PC-3 (cell line): ENCODE data around the gene RND1. TPM values are rescaled to one million over a fixed set of nuclear protein-coding genes. Genes with fewer than 3 reads are reported as not detected.

Source experiments
- ATAC-seq: fragments of 200-7000 bp; cut with Tn5 transposase; 2 replicates; pipeline ENCODE4 v1.9.1; 2020; ENCODE audit warnings: mild to moderate bottlenecking, moderate library complexity
- BruUV-seq: library from RNA; stranded (reverse); fragments of 400-500 nt; replicated peaks from 2 replicates; lab custom pipeline; 2021; lab: Mats Ljungman, UMichigan
- CTCF ChIA-PET: fragments of 300-600 bp; sonication (Branson Sonifier 250); formaldehyde crosslinking; loops from one replicate; lab custom pipeline; 2022; ENCODE audit warnings: antibody characterized with exemption; lab: Charles Lee
- POLR2A ChIA-PET: fragments of 300-600 bp; sonication (Branson Sonifier 250); formaldehyde crosslinking; loops from one replicate; lab custom pipeline; 2022; ENCODE audit warnings: antibody characterized with exemption; ENCODE audit not compliant: unreplicated experiment; lab: Charles Lee
- DNase-seq: peaks from one replicate; pipeline ENCODE4 v3.0.0-alpha.2; 2015
- H2AFZ ChIP-seq: fragments of 300-600 bp; sonication (generic); 2 replicates; pipeline ENCODE4 v1.6.0; 2016; ENCODE audit warnings: antibody characterized with exemption, low read length
- H3F3A ChIP-seq: fragments of 300-600 bp; sonication (generic); one replicate; pipeline ENCODE4 v1.6.0; 2017; ENCODE audit warnings: antibody characterized with exemption, low read length, control low read depth, mild to moderate bottlenecking; ENCODE audit not compliant: unreplicated experiment
- H3K27ac ChIP-seq: fragments of 300-600 bp; sonication (generic); 2 replicates; pipeline ENCODE4 v1.5.1; 2016; ENCODE audit warnings: mild to moderate bottlenecking, low read length
- H3K27me3 ChIP-seq: fragments of 300-600 bp; sonication (generic); 2 replicates; pipeline ENCODE4 v1.6.1; 2016; ENCODE audit warnings: low read length, mixed read lengths
- H3K36me3 ChIP-seq: fragments of 300-600 bp; sonication (generic); 2 replicates; pipeline ENCODE4 v1.6.1; 2016; ENCODE audit warnings: low read depth, mixed run types, low read length, mixed read lengths
- H3K4me1 ChIP-seq: fragments of 300-600 bp; sonication (generic); 2 replicates; pipeline ENCODE4 v1.5.1; 2016; ENCODE audit warnings: low read length; ENCODE audit not compliant: insufficient read depth
- H3K4me2 ChIP-seq: fragments of 300-600 bp; sonication (generic); 2 replicates; pipeline ENCODE4 v1.6.0; 2016; ENCODE audit warnings: low read length
- H3K4me3 ChIP-seq: fragments of 300-600 bp; sonication (generic); 2 replicates; pipeline ENCODE4 v1.5.1; 2016; ENCODE audit warnings: mild to moderate bottlenecking, low read length, mixed read lengths
- H3K79me2 ChIP-seq: fragments of 300-600 bp; sonication (generic); 2 replicates; pipeline ENCODE4 v1.6.1; 2017; ENCODE audit warnings: low read length, mixed read lengths
- H3K9ac ChIP-seq: fragments of 300-600 bp; sonication (generic); 2 replicates; pipeline ENCODE4 v1.6.0; 2016; ENCODE audit warnings: mild to moderate bottlenecking, low read length
- H3K9me2 ChIP-seq: fragments of 300-600 bp; sonication (generic); replicated peaks from 2 replicates; pipeline ENCODE4 v1.6.1; 2016; ENCODE audit warnings: mixed run types, low read length, mixed read lengths
- H3K9me3 ChIP-seq: fragments of 300-600 bp; sonication (generic); 2 replicates; pipeline ENCODE4 v1.6.1; 2016; ENCODE audit warnings: low read length, mixed read lengths
- H4K20me1 ChIP-seq: fragments of 300-600 bp; sonication (generic); 2 replicates; pipeline ENCODE4 v1.6.1; 2016; ENCODE audit warnings: low read length, mixed read lengths
- CTCF ChIP-seq: fragments of 300-600 bp; sonication (generic); conservative IDR thresholded peaks from 2 replicates; pipeline ENCODE4 v1.5.1; 2017; ENCODE audit warnings: antibody characterized with exemption, low read depth, mild to moderate bottlenecking, low read length
- EZH2 ChIP-seq: fragments of 300-600 bp; sonication (generic); IDR thresholded peaks from one replicate; pipeline ENCODE4 v1.6.1; 2017; ENCODE audit warnings: antibody characterized with exemption, mild to moderate bottlenecking, low read length; ENCODE audit not compliant: unreplicated experiment
- EZH2phosphoT487 ChIP-seq: fragments of 300-600 bp; sonication (generic); IDR thresholded peaks from 2 replicates; pipeline ENCODE4 v1.6.1; 2018; ENCODE audit warnings: mild to moderate bottlenecking, antibody characterized with exemption, low read length, borderline replicate concordance
- intact Hi-C: fragments of 100-400 bp; cut with micrococcal nuclease; formaldehyde crosslinking; loops from 2 replicates; pipeline ENCODE4 v1.9.0; 2023
- total RNA-seq: library from RNA; depleted of rRNA; stranded (reverse); fragments of >200 nt; gene quantifications from 2 replicates; pipeline ENCODE4 v1.2.3, GENCODE V29; 2014

RND1 gene
- total RNA-seq, 1 experiment from 2014 or later, result 8.3 TPM

- Histone ChIP-seq H3K9me3 (no peaks in the 10 kb centered on the region), H3F3A (no peaks in the 10 kb centered on the region), H3K27me3 (no peaks in the 10 kb centered on the region), H3K4me1 (no peaks in the 10 kb centered on the region), H4K20me1 (no peaks in the 10 kb centered on the region), H3K79me2 (no peaks in the 10 kb centered on the region), H3K9me2 (no peaks in the 10 kb centered on the region), H3K36me3 (no peaks in the 10 kb centered on the region), H3K9ac (no peak overlapping the region), H2AFZ (no peak overlapping the region), H3K27ac (no peak overlapping the region), H3K4me3 (no peak overlapping the region), H3K4me2 (no peak overlapping the region)
- no peak for DNase-seq
- ChIA-PET CTCF (no interaction called here), POLR2A (no interaction called here)
- no TSS peak for BruUV-seq
- TF ChIP-seq EZH2 (no peak), CTCF (no peak), EZH2phosphoT487 (no peak)
- no peak for ATAC-seq
- intact Hi-C loops, result no loop called here
Observed at GRCh38 chr12:48907245-48907644, 41.6 kb upstream of the RND1 start.

GRCh38 chr12:48903982-48904411, 38.3 kb upstream of the RND1 start:
- no peak overlapping the region for H3K4me3 ChIP-seq
- no peaks in the 10 kb centered on the region for H3K27me3 ChIP-seq
- H2AFZ ChIP-seq, result no peak overlapping the region
- intact Hi-C loops, result no loop called here
- ChIA-PET POLR2A (no interaction called here), CTCF (no interaction called here)
- H3K9me3 ChIP-seq, result no peaks in the 10 kb centered on the region
- ATAC-seq (no peak), DNase-seq (no peak)
- no peak overlapping the region for H3K9ac ChIP-seq
- no peaks in the 10 kb centered on the region for H3K36me3 ChIP-seq
- H3K4me1 ChIP-seq, result no peaks in the 10 kb centered on the region
- H3K9me2 ChIP-seq, result no peaks in the 10 kb centered on the region
- BruUV-seq, result no TSS peak
- TF ChIP-seq EZH2phosphoT487 (no peak), EZH2 (no peak), CTCF (no peak)
- no peak overlapping the region for H3K4me2 ChIP-seq
- H3K79me2 ChIP-seq, result no peaks in the 10 kb centered on the region
- H3F3A ChIP-seq, result no peaks in the 10 kb centered on the region
- H4K20me1 ChIP-seq, result no peaks in the 10 kb centered on the region
- H3K27ac ChIP-seq, result no peak overlapping the region

GRCh38 chr12:48903363-48903981, 37.8 kb upstream of the RND1 start:
- no peaks in the 10 kb centered on the region for H3K9me2 ChIP-seq
- ATAC-seq (no peak), DNase-seq (no peak)
- no peaks in the 10 kb centered on the region for H3K9me3 ChIP-seq
- H4K20me1 ChIP-seq, result no peaks in the 10 kb centered on the region
- no TSS peak for BruUV-seq
- H3F3A ChIP-seq, result no peaks in the 10 kb centered on the region
- H3K4me1 ChIP-seq, result no peaks in the 10 kb centered on the region
- no peaks in the 10 kb centered on the region for H3K36me3 ChIP-seq
- no peak overlapping the region for H3K27ac ChIP-seq
- no peak for TF ChIP-seq EZH2phosphoT487
- no peak for TF ChIP-seq EZH2
- TF ChIP-seq CTCF, result no peak
- no peaks in the 10 kb centered on the region for H3K79me2 ChIP-seq
- no peak overlapping the region for H2AFZ ChIP-seq
- H3K27me3 ChIP-seq, result no peaks in the 10 kb centered on the region
- ChIA-PET POLR2A (no interaction called here), CTCF (no interaction called here)
- H3K4me2 ChIP-seq, result no peak overlapping the region
- intact Hi-C loops, result no loop called here
- no peak overlapping the region for H3K4me3 ChIP-seq
- no peak overlapping the region for H3K9ac ChIP-seq
